ENCODE measurements around the gene KLHL9.

The KLHL9 gene

GRCh38 chr9:21316860-21317259, 18.3 kb downstream of the KLHL9 start:
- no peak for DNase-seq

- DNase-seq, result no peak
Observed at GRCh38 chr9:21316032-21316842, 19.0 kb downstream of the KLHL9 start.

GRCh38 chr9:21314152-21314551, 21.1 kb downstream of the KLHL9 start:
- DNase-seq, result no peak

GRCh38 chr9:21311889-21312288, 23.3 kb downstream of the KLHL9 start:
- DNase-seq, result no peak

GRCh38 chr9:21305213-21305612, 30.0 kb downstream of the KLHL9 start, which contains the start of gene IFNA5:
TSS of gene IFNA5 (minus strand) at chr9:21305313. CDS start at chr9:21305256, 57 bp downstream.
- DNase-seq, result no peak

- DNase-seq, result no peak
Observed at GRCh38 chr9:21295992-21296391, 39.2 kb downstream of the KLHL9 start.

GRCh38 chr9:21294904-21295538, 40.2 kb downstream of the KLHL9 start:
- DNase-seq, result no peak

- DNase-seq, result no peak
Observed at GRCh38 chr9:21294364-21294774, 40.8 kb downstream of the KLHL9 start.

- no peak for DNase-seq
Observed at GRCh38 chr9:21289848-21290247, 45.4 kb downstream of the KLHL9 start.

- no peak for DNase-seq
Observed at GRCh38 chr9:21287280-21287679, 47.9 kb downstream of the KLHL9 start.

- no peak for DNase-seq
Observed at GRCh38 chr9:21286659-21287058, 48.5 kb downstream of the KLHL9 start.

- no peak for DNase-seq
Observed at GRCh38 chr9:21286099-21286498, 49.1 kb downstream of the KLHL9 start.

GRCh38 chr9:21281275-21281674, 53.9 kb downstream of the KLHL9 start:
- DNase-seq, result no peak
